22Rv1 (cell line): ENCODE measurements around the gene ELMOD3.
"Not testable (repeated sequence)": the region's sequence is repeated elsewhere in the genome, so short reads cannot be mapped to it uniquely, and the experiment has no call there.

Source experiments
- H3K27ac ChIP-seq: fragments of 450-650 bp; 2 replicates; pipeline ENCODE4 v1.5.1; 2017
- CTCF ChIP-seq: fragments of 450-650 bp; IDR thresholded peaks from 2 replicates; pipeline ENCODE4 v1.5.1; 2017; ENCODE audit warnings: mild to moderate bottlenecking
- ZFX ChIP-seq: fragments of 450-650 bp; IDR thresholded peaks from 2 replicates; pipeline ENCODE4 v1.6.1; 2017; ENCODE audit warnings: antibody characterized with exemption, borderline replicate concordance

The ELMOD3 gene

GRCh38 chr2:85353876-85354285 is 688 bp upstream of the ELMOD3 start:
- H3K27ac ChIP-seq = peak overlapping the region; percentile 74
- no peak for TF ChIP-seq ZFX
- no peak for TF ChIP-seq CTCF

GRCh38 chr2:85355073-85355410 is 473 bp downstream of the ELMOD3 start:
- no peak for TF ChIP-seq ZFX
- TF ChIP-seq CTCF = no peak
- peak overlapping the region; percentile 74 for H3K27ac ChIP-seq

DNA sequence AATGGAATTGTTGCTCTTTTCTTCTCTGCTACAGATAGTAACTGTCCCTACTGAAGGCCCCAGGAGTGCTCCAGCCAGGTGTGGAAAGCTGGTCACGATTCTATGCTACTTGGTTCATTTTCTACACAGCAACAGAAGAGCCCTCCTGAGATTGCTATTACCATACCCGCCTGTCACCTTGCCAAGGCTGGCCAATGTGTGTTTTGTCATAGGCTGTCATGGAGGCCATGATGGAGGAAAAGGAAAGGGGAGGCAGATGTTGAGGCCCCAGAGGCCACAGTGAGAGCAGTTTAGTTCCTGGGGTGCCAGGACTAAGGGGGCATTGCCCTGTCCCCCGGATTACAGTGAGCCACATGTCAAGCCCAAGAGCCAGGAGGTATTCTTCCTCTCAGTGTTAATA is 952 bp downstream of the ELMOD3 start:
- TF ChIP-seq CTCF (no peak), ZFX (no peak)
- H3K27ac ChIP-seq = peak overlapping the region; percentile 74; the same call in 1 of the 2 replicates

DNA sequence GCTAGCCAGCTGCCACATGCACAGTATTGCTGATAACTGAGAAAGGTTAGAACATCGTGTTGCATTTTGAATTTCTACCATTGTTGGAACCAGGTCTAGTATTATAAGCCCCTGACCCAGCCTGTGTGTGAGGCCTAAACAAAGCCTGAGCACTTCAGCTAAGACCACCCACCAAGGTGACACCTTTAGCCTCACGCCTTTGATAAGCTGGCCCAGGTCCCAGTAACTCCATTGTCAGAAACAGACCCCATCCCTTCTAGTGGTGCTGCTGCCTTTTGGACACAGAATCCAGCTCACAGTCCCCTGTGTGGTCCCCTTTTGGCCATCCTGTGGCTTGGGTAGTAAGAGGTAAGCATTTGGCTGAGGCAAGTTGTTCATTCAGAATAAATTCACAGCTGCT is 1.6 kb downstream of the ELMOD3 start:
- TF ChIP-seq ZFX (no peak), CTCF (no peak)
- H3K27ac ChIP-seq = no peak overlapping the region

DNA sequence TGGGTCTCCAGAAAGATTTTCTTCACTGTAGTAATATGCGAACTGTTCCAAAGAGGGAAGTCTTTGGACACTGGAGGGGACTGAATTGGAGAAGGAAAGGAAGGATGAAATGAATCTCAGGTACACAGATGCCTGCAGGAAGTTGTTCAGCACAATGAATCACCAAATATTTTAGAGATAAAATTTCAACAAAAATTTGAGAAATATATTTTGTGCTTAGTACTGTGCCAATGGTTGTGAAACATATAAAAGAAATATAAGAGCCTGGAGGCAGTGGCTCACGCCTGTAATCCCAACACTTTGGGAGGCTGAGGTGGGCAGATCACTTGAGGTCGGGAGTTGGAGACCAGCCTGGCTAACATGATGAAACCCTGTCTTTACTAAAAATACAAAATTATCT is 3.2 kb downstream of the ELMOD3 start:
- no peak overlapping the region for H3K27ac ChIP-seq
- no peak for TF ChIP-seq CTCF
- no peak for TF ChIP-seq ZFX

DNA sequence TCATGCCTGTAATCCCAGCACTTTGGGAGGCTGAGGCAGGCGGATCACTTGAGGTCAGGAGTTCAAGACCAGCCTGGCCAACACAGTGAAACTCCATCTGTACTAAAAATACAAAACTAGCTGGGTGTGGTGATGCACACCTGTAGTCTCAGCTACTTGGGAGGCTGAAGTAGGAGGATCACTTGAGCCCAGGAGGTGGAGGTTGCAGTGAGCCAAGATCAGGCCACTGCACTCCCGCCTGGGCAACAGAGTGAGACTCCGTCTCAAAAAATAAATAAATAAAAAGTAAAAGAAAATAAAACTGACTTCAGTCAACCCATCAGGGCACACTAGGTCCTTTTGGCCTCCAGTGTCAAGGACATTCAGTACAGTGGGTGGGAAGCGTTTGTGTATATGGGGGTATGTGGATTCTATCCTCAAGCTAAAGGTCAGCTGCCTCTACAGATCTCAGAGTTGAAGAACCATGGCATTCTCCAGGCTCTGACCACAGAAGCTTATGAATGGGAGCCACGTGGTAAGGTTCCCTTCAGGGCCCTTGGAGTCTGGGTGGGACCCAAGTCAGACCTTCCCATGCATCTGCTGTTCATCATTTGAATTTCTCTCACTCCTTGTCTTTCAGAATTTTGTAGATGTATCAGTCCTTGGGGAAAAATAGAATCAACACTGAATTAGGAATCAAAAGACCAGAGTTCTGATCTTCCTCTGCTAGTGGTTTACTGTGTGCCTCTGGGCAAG is 8.3 kb downstream of the ELMOD3 start:
- not testable (repeated sequence) for H3K27ac ChIP-seq

DNA sequence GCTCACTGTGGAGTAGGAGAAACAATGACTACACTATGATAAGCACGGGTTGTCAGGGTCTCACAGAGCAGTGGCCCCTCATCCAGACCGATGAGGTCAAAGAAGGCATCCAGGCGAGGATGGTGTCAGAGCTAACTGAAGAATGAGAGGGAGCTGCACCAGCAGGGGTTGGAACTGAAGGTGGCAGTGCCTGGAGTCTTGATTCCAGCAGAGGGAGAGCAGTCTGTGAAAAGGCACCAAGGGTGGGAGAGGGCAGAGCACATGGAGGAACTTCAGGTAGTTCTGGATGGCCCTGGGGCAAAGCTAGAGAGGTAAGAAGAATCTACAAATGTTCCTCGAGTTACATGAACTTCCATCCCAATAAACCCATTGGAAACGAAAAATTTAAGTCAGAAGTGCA is 12.6 kb downstream of the ELMOD3 start:
- no peak overlapping the region for H3K27ac ChIP-seq
- TF ChIP-seq ZFX (no peak), CTCF (no peak)

GRCh38 chr2:85368921-85369320 is 14.4 kb downstream of the ELMOD3 start:
- TF ChIP-seq CTCF = no peak
- TF ChIP-seq ZFX = no peak
- peak overlapping the region; percentile 61 for H3K27ac ChIP-seq
